ENCODE data around the gene CFAP99.
"Not testable (repeated sequence)": the region's sequence is repeated elsewhere in the genome, so short reads cannot be mapped to it uniquely, and the experiment has no call there.

CFAP99 gene

DNA sequence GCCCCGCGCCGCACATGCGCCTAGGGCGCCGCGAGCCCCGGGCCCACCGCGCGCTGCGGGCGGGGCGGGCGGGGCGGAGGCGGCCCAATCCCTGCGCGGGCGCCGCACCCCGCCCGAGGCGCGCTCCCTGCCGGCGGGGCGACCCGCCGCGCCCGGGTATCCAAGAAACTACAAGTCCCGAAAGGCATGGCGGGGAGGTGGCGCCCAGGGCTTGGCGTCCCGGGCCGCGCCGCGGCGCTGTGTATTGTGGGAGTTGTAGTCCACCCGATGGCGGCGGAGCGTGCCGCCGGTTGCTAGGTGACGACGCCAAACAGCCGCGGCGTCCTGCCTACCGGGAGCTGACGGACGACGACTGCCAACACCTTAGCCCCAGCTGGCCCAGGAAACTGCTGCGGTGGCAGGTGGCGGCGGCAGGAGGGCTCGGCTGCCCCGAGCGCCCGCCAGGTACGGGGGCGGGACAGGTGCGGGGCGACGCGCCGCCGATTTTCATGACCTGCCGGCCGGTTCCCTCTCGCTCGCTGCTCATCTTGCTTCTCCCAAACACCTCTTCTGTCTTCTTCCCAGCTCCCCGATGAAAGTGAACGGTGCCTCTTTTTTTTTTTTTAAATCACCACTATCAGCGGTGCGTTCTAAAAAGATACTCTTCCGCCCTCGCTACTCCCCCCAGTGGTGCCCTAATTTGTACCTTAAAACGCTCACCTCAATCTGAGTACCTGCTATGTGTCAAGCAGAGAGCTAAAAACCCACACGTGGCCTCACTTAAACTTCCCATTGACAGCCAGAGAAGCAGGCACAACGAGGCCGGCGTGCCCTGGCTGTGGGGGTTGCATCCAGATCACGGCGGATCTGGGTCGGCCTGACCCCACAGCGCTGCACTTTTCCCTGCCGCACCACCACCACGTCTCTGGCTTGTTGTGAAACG is at the start of gene CFAP99:
Gene CFAP99 (plus strand): TSS at position 306 of the 922 bp plus-strand sequence.
- peak; percentile 88 for DNase-seq

DNA sequence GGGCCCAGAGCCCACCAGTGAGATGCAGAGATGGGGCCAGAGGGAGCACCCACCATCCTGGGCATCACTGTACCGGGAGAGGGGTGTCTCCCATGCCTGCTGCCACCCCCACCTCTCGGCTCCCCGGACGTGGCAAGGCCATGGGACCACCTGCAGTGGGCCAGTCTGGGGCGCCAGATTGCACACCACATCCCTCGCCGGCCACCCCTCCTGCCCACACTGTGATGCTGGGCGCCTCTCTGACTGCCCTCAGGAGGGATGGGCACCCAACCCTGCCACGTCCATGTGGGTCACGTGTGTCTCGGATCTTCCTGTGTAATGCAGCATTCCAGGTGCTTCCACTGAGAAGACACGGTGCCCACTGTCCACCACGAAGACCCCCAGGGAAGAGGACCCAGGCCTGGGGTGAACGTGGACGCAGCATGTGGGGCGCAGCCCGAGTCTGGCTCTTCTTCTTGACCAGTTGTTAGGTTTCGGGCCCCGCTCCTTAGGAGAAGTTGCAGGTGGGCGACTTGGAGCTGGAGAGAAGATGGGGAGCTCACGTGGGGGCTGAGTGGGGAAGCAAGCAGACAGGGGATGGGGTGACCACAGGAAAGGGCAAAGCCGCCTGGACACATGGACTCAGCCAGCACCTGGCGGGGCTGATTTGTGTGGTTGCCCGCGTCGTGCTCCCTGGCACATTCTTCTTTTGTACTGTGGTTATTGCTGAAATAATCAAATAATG is 48.0 kb upstream of the CFAP99 start:
- DNase-seq = no peak

DNA sequence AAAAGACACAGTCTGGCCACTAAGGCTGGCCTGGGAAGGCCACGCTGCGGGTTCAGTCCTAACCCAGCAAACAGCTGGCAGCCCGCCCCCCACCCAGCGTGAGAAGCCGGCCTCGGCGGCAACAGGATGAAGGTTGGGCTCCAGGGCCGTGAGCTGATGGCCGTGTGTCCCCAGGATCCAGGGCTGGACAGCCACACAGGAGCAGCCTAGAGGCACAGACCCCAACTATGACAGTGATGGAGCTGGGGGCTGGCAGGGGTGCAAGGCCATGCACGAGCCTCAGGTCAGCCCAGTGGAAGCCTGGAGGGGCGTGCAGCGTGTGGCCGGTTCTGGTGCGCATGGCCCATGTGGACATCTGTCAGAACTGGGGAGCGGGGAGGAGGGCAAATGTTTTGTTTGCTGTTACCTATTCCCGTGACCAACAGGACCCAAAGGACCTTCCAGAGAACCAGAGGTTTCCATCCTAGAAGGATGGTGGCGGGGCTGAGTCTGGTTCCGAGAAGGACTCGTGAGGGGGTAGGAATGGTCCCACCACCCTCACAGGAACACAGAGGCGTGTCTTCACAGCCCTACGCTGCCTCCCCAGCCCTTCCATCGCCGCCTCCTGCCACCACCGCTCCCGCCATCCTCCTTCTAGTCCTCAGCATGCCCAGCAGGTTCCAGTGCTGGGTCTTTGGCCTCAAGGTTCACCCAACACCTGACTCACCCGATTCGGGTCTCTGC is 46.8 kb upstream of the CFAP99 start:
- no peak for DNase-seq

DNA sequence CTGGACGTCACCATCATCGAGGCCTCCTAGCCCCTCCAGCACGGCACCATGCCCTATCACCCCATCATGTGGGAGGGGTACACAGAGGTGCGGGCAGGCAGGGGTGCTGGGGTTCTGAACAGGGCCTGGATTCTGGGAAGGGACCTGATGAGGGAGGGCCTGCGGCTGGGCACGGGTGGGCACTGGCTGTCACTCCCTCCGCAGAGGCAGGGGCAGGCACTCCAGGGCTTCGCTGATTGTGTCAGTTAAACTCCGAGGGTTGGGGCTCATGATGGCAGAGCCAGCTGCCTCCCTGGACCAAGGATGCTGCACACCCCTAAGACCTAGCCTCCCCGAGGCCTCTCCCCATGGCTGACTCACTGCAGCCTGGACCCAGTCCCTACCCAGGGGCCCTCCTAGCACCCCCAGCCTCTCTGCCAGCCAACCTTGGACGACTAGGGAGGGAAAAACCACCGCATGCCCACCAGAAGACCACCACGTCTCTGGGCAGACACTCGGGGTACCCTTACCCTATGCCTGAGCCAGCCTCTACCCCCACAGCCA is 46.2 kb upstream of the CFAP99 start:
- no peak for DNase-seq

DNA sequence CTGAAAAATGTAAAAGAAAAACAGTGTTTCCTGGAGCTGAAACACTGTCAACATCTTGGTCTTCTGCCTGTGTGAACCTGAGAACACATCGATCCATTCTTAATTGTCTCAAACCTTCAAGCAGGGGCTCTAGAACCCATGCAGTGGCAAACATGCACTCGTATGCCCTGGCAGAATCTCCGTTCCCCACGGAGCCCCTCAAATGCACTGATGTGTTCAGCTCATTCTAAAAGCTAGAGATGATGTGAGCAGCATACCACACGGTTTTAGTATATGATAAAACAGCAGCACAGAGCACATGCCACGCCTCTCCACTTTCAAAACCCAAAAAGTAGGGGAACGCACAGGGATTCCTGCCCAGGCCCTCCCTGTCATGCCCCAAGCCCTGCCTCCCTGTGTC is 45.2 kb upstream of the CFAP99 start:
- DNase-seq = no peak

DNA sequence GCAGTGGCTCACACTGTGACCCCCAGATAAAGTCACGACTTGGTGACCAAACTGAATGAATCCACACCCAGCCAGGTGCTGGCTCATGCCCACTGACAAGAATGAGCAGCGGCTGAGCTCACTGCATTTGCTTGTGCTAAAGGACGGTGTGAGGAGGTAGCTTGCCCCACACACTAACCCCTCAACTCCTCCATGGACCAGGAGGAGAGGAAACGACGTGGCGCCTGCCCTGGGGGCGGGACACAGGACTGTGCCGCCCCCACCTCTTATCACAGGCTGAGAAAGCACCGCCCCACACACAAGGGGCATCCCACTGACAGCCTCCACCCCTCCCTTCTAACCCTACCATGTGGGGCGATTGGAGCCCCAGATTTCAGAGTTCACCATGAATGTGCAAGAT is 43.3 kb upstream of the CFAP99 start:
- no peak for DNase-seq

DNA sequence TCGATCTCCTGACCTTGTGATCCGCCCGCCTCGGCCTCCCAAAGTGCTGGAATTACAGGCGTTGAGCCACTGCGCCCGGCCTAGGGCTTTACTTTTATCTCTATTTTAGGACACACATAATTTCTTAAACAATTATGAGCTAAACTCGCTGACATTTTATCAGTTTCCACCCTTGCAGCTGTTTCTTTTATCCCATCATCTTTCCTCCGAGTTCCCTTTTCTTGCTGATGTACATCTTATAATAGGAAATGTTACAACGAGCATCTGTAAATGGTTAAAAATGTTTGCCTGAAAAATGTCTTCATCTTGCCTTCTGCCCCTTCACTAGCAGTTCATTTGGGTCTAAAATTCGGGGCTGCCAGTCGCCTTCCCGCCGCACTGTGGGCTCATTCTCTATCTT is 41.5 kb upstream of the CFAP99 start:
- no peak for DNase-seq

DNA sequence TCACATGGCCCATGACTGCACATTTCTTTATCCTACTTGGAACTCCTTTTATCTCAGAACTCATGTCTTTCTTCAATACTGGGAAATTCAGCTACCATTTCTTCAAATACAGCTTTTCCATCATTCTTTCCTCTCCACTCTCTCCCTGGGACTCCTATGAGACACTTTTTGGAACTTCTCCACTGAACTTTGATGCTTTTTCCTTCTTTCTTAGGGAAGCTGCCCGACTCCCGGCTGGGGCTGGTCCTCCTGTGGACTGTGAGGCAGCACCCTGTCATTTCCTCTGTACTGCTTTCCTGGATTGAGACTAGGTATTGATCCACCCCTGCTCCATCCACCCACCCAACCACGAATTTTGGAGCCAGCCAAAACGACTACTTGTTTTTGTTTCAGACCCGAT is 40.4 kb upstream of the CFAP99 start:
- DNase-seq = no peak

DNA sequence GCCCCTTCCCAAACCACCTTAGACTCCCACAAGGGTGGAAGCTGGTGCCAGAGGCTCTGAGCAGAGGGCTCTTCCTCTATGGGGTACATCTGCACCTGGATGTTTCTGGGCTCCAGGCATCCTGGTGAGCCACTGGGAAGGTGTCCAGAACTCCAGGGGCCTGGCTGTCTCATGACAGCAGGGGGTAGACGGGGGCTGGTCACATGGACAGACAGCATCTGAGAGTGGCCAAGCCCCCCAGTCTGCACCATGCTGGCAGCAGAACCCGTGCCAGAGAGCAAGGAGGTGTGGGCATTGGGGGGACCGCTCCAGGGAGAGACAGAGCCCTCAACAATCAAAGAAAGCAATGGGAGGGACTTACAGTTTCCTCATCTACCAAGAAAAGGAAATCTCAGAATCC is 39.9 kb upstream of the CFAP99 start:
- no peak for DNase-seq

DNA sequence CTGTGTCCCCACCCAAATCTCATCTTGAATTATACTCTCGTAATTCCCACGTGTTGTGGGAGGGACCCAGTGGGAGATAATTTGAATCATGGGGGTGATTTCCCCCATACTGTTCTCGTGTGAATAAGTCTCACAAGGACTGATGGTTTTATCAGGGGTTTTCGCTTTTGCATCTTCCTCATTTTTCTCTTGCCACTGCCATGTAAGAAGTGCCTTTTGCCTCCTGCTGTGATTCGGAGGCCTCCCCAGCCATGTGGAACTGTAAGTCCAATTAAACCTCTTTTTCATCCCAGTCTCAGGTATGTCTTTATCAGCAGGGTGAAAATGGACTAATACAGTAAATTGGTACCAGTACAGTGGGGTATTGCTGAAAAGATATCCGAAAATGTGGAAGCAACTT is 38.2 kb upstream of the CFAP99 start:
- not testable (repeated sequence) for DNase-seq

DNA sequence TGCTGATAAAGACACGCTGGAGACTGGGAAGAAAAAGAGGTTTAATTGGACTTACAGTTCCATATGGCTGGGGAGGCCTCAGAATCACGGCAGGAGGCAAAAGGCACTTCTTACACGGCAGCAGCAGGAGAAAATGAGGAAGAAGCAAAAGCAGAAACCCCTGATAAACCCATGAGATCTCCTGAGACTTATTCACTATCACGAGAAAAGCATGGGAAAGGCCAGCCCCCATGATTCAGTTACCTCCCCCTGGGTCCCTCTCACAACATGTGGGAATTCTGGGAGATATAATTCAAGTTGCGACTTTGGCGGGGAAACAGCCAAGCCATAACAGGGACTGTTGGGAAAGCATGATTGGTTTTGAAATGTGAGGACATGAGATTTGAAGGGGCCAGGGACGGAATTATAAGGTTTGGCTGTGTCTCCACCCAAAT is 36.0 kb upstream of the CFAP99 start:
- not testable (repeated sequence) for DNase-seq

DNA sequence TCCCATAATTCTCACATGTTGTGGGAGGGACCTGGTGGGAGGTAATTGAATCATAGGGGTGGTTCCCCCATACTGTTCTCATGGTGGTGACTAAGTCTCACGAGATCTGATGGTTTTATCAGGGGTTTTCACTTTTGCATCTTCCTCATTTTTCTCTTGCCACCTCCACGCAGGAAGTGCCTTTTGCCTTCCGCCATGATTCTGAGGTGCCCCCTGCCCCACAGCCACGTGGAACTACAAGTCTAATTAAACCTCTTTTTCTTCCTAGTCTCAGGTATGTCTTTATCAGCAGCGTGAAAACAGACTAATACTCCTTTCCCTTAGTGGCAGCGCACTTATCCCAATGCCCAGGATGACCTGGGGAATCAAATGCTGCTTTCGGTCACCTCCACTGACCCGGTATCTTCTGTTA is 35.5 kb upstream of the CFAP99 start:
- not testable (repeated sequence) for DNase-seq

DNA sequence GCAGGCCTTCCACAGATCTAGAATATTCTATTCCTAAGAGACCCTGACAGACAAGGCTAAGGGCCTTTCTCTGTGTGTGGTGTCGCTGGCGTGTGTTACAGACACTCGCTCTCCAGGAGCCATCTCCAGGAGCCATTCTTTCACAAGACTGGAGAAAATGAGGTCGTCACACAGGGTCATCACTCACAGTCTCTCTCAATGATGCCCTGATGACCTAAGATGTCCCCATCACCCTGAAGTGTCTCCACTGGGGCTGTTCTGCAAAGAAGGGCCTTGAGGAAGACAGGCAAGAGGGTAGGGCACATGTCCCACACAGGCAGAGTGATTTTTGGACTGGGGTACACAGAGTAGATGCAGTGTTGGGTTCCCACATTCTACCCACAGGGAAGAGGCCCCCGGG is 35.0 kb upstream of the CFAP99 start:
- DNase-seq = no peak

DNA sequence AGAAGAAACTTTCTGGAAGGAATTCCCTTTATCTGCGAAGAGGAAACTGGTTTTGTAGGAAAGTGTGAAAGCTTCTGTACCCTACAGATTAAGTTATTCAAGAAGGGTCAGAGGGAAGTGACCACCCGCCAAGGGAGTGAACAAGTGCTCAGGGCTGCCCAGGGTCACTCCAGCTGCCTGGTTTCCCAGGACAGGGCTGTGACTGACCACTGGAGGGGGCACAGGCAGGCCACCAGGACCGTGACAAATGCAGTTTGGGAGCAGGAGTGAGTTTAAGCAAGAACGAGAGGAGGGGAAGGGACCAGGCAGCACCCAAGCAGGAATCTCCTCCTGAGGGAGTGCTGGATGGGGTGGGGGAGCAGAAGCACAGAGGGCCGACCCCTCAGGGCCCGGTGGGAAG is 34.5 kb upstream of the CFAP99 start:
- DNase-seq = no peak

DNA sequence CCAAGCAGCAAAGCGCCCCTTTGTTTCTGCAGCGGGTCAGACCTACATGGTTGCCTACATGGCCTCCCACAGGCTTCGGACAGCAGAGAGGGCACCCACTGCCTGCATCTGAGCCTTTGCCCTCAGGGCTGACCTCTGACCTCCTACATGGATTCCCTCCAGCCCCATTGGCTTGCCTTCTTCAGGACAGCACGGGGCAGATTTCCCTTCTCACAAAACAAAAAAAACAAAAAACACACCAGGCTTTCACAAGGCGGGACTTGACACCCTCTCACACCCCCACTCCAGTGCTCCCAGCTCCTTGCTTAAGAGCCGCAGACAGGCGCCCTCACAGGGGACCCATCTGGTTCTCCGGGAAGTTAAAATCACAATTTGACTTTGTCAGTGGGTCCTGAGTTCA is 33.2 kb upstream of the CFAP99 start:
- DNase-seq = no peak

DNA sequence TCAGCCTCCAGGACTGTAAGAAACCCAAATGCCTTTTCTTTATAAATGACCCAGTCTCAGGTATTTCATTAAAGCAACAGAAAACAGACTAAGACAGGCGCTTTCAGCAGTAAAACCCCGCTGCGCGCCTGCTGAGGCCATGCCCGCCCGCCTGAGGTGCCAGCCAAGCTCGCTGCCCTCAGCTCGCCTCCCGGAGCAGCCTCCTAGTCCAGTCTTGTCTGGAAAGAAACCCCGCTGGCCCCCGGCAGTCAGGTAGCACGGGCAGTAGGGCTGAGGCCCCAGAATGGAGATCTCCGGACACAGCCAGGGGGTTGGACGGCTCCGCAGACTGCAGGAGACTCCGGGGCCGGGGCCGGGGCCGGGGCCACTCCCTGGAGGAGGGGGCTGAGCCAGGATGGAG is 32.0 kb upstream of the CFAP99 start:
- no peak for DNase-seq

DNA sequence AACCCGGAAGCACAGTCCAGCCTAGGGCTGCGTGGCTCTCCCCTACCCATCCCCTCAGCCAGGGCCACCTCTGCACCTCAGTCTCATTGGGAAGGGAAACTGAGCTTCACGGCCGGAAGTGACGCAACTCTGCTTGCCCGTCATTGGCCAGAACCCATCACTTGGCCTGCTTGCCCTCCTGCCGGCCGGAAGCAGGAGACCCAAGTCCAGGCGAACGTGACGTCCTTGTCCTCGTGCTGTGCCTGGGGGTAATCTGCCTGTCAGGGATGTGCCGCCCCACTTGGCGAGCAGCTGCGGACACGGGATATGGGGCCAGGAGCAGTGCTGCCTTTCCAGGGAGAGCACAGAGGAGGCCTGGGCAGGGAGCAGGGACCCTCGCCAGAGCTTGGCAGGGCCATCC is 31.5 kb upstream of the CFAP99 start:
- DNase-seq = no peak

DNA sequence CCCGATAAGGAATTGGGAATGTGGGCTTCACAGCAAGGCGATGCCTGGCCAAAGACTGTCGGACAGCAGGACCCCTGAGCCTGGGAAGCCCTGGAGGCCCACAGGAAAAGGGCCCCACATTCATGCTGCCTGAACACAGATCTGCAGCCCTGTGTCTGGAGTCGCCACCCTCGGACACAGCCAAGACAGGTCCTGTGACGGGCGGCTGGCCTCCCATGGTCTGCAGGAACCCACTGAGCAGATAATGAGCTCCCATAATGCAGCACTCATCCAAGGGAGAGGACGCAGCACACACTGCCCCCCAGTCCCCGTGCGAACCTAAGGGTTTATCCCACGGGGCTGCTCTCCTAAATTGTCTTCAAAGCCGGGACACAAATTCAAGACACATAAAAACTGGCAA is 30.9 kb upstream of the CFAP99 start:
- DNase-seq = no peak

DNA sequence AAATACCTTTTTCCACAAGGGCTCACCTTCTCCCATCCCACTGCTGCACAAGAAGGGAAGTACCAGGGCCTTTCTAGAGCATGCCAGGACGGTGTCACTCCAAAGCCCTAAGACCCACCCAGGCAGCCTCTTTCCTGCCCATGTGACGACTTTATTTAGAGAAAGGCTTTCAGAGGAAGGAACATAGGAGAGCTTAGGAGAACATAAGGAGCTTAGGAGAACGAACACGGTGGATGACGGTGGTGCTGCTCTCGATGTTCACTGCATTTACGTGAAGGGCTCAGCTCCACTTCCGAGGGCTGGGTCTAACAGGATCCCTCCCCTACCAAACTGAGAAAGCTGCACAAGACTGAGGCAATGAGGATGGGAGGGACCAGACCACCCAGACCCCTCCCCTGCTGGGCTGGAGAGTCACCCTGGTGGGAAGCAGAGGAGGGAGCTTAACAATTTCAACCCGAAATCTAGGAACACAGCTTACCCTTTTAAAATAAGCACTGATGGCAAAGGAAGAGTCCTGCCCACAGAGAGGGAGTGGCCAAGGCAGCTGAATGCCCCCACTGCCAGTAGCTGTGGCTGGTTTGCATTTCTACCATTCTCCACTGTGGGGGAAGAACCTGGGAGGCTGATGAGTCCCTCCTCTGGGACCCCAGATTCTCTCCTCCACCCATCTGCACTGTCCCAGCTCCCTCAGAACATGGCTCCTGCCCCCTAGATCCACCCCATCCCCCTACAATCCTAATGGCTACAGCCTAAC is 30.1 kb upstream of the CFAP99 start:
- DNase-seq = no peak

DNA sequence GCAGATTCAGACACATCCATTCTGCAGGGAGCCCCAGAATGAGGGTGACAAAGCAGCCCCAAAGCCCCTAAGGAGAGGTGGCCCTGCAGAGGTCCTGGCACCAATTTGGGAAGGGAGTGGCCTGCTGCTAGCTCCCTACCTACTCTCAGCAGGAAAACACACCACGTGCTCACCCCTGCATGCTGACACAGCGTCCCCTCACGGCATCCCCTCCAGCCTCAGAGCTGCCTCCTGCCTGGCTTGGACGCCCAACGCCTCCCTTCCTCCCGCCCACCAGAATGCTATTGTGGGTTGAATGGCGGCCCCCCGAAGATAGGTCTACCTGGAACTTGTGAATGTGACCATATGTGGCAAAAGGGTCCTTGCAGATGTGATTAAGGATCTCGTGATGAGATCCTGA is 29.1 kb upstream of the CFAP99 start:
- DNase-seq = no peak

DNA sequence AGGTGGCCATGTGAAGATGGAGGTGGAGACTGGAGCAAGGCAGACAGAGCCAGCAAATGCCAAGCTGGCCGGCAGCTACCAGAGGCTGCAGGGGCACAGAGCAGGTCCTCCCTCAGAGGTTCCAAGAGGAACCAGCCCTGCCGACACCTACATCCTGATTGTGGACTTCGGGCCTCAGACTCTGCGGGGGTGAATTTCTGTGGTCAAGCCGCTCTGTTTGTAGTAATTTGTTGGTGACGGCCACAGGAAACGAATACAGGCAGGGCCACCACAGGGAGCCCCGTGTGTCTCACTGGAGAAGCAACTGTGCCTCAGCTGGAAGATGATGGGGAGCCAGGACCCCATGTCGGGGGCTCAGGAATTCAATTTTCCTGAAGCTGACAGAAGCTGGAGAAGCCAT is 28.6 kb upstream of the CFAP99 start:
- DNase-seq = no peak

DNA sequence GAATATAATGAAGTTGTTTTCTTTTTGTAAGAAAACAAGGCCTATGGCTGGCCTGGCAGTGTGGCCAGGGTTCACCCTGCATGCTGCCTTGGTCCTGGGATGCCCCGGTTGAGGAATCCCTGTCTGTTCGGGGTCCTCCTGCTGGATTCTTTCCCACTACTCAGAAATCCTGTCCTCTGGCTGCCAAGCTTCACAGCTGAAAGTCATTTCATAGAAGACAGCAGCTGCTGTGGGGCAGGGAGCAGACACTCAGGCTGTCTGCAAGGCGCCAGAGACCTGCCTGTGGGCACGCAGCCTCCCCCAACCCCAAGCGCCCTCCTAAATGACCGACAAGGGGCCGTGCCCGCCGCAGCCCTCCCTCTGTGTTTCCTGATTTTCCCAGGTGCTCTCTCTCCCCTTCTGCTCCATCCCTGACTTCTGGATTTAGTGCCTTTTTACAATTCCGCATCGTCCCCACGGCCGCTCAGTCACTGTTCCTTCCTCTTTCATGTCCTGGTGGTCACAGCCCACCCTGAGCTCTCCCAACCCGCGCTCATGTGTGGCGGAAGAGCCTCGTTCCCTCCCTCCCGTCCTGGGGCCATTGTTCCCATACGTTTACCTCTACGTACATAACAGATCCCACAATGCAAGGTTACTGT is 27.9 kb upstream of the CFAP99 start:
- no peak for DNase-seq
